NCI-H2227 treated with DMSO at 0.1 percent for 48 hours (cell line): ENCODE data around the gene KCNJ12.
"Not testable (repeated sequence)": the region's sequence is repeated elsewhere in the genome, so short reads cannot be mapped to it uniquely, and the experiment has no call there.

Source experiments
- DNase-seq: peaks from one replicate; lab custom pipeline; 2025; lab: John Stamatoyannopoulos, UW

Gene KCNJ12

DNA sequence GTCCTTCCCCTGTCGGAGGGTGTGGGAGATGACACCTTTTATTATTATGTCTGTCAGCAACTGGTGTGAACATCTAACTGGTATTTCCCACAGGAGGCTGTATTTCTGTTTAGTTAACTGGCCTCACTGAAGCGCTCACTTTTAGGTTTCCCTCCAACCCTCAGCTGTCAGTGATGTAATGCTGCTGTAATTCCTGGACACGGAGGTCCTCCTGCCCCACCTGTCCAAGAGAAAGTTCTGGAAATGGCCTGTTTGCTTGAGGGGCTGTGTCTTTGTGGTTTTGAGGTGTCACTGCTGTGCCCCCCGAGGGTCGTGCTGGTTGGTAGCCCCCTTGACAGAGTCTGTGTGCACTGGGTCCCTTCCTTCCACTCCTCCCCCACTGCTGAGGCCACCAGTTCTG is 11.5 kb downstream of the KCNJ12 start:
- no peak for DNase-seq

DNA sequence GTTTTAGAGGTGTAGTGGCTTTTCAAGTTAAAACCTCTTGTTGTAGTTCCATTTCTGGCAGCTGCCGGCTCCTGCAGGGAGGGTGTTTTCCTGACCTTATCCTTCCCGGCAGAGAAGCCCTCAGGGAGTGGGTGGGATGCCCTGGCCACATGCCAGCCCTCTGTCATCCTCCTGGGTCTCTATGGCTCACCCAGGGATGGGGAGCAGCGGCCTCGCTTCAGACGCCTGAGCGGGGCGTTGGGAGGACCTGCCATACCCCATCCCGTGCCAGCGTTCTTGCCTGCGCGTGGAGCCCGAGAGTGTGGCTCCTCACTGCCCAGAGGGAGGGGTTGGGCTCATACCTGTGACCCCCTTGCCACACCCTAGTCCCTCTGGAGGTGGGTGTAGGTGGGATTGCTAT is 11.9 kb downstream of the KCNJ12 start:
- no peak for DNase-seq

DNA sequence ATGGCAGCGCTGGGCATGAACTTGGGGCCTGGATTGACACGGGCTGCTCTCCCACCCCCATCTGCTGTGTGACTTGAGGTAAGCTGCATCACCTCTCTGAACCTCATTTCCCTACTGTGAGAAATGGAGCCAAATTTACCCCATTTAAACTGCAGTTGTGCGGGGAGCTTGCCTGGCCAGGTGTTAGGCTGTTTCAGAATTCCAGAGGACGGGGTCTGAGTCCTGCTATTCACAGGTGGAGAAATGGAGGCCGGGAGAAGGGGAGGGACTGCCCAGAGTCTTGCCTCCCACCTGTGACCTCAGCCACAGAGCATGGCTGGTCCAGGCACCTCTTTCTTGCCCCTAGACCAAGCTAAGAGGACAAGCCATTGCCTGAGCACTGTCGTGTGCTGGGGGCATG is 12.8 kb downstream of the KCNJ12 start:
- no peak for DNase-seq

DNA sequence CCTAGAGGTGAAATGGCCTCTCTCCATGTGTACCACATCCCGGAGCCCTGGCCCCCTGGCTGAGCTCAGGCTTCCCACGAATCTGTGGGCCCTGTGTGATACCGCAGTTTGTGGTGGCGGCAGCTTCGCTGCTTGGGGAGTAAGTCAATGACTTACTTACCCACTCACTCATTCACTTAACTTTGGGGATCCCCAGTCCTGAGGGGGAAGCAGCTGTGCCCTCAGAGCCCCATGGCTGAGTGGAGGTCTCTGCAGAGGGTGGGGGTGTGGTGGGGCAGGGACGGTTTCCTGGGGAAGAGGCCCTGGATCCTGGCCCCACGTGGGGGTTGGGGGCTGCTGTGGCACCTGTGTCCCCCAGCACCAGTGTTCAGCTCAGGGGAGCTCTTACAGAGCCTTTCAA is 13.2 kb downstream of the KCNJ12 start:
- no peak for DNase-seq

DNA sequence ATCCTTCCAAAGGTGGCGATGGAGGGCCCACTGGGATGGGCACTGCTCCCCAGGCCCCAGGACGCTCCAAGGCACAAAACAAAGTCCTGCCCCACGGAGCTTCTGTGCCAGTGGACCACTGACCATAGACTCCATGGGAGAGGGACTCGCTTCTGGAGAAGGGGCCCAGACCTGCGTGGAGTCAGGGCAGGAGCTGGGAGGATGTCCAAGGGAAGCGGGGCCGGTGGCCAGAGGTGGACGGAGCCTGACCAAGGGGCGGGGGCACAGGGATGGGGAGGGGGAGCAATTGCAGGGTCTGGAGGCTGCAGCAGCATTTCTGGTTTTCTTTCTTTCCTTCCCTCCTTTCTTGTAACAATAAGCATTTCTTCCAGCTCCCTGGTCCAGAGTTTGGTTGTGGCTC is 14.1 kb downstream of the KCNJ12 start:
- no peak for DNase-seq

DNA sequence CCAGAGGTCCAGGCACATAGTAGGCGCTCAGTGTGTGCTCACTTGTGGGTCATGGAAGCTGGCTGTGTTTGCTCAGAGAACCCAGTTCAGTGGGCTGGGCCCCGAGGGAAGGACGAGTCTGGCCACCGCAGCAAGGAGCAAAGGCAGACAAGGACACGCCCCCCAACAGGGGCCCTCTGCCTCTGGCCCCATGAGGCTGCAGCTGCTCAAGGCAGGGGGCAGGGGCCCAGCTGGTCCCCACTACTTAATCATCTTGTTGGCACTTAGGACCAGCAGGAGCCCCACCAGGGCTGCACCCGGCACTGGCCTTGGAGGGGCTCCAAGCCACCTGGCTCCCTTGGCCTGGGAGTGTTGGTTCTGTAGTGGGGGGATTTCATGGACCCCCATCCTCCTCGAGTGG is 16.1 kb downstream of the KCNJ12 start:
- DNase-seq, result no peak

DNA sequence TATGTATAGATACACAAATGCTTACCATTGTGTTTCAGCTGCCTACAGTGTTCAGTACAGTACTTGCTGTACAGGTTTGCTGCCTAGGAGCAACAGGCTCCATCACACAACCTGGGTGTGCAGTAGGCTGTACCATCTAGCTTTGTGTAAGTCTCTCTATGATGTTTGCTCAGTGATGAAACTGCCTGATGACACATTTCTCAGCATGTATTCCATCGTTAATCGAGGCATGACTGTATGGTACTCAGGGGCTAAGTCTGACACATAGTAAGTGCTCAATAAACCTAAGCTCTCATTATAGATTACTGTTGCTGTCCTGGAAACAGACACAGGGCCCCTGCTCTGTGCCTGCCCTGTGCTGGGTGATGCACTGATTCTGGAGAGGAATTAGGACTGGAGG is 18.1 kb downstream of the KCNJ12 start:
- DNase-seq, result no peak

DNA sequence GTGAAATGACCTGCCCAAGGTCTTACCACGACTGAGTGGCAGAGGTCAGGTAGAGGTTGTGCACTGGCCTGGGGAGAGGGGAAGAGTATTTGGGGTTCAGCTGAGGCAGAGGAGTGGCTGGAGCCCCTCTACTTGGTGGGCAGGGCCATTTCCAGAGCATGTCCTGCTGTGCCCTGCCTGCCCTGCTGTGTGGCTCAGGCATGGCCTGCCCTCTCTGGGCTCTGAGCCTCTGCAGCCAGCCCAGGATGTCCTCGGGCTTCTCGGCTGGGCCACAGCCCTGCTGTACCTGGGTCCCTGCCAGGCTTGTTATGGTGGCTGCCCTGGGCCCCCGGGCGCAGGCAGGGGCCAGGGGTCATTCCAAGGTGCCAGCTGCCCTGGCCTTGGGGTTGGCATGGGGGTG is 19.6 kb downstream of the KCNJ12 start:
- no peak for DNase-seq

DNA sequence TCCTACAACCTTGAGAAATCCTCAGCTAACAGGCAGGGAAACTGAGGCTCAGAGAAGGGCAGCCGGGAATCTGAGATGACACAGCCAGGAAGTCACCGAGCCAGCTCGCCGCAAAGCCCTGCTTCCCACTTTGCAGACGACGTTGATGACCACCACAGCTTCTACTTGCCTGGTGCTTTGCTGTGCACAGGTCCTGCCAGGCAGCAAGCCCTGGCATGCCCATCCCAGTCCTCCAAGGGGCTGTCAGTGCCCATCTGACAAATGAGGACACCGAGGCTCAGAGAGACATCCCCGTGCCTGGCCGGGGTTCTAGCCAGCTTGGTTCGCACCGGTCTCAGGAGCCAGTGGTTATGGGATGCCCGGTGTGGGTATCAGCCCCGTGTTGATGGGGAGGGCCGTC is 20.1 kb downstream of the KCNJ12 start:
- no peak for DNase-seq

DNA sequence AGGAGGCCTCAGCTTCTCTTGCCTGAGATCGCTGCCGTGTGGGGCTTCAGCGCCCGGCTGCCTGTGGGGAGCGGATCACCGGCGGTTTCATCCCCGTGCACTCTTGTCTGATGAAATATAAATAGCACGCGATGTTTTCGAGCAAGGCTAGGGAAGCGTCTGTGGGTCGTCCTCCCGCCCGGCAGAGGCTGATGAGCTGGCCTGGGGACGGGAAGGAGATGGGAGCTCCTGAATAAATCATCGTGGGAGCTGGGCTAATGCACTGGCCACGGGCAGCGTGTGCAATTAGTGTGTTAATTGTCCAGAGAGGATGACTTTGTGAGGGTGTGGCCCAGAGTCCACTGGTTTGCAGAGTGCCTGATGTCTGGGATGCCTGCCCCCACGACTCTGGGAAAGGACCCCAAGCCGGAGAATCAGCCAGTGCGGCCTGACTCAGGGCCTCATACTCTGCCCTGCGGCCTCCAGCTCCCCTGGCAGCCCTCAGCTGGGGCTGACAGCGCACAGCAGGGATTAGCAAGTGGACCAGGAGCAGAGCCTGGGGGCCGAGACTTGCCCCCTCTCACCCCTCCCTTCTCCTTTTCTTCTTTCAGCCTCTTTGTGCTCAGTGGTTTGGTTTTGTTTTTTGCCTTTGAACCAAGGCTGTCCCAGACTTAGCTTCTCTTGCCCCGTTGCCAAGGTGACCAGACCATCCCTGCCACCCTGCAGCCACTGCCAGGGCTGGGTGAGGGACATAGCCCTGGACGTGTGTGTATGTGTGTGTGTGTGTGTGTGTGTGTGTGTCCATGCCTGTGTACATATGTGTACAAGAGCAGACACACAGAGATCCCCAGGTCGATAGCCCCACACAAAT is 21.4 kb downstream of the KCNJ12 start:
- peak; percentile 6 for DNase-seq

DNA sequence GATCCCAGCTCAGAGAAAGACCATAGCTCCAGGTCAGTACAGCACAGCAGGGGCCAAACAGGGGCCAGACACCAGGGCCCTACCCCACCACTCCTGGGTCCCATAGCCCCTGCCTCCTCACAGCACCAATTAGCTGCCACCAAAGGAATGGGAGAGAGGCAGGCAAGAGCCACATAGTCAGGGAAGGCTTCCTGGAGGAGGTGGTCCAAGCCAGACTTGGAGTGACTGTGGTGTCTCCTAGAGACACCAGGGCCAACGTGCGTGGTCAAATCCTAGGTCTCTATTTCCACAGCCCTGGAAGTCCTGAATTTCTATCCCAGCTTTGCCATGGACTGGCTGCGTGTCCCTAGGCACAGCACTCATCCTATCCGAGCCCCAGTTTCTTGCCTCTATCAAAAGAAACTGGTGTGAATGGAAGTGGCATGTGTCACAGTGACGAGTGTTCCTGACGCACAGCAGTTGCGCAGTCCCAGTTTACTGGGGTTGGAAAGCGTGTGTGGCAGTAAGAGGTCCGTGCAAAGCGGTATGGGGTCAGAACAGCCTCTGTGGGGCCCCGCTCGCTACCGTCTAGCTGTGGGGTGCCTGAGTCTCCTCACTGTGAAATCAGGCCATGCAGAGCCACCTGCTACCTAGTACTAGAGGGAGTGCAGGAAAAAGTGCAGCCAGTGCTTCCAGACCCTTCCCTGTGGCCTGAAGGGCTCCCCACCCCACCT is 23.5 kb downstream of the KCNJ12 start:
- DNase-seq, result no peak

DNA sequence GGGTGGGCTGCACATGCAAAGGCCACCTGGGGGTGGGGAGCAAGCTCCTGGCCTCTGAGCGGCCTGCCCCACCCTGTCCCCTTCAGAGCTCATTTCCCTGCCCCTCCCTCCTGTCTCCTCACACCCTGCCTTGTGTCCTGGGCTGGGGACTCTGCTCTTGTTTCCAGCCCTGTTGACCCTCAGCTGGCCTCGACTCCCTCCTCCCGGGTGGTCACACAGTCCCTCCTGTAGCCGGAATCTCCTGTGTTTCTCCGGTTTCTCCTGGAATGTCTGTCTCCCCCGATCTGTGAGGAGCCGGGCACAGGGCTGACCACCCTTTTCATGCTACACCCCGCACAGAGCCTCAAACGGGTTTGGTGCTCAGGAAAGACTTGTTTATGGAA is 24.0 kb downstream of the KCNJ12 start:
- DNase-seq, result not testable (repeated sequence)

DNA sequence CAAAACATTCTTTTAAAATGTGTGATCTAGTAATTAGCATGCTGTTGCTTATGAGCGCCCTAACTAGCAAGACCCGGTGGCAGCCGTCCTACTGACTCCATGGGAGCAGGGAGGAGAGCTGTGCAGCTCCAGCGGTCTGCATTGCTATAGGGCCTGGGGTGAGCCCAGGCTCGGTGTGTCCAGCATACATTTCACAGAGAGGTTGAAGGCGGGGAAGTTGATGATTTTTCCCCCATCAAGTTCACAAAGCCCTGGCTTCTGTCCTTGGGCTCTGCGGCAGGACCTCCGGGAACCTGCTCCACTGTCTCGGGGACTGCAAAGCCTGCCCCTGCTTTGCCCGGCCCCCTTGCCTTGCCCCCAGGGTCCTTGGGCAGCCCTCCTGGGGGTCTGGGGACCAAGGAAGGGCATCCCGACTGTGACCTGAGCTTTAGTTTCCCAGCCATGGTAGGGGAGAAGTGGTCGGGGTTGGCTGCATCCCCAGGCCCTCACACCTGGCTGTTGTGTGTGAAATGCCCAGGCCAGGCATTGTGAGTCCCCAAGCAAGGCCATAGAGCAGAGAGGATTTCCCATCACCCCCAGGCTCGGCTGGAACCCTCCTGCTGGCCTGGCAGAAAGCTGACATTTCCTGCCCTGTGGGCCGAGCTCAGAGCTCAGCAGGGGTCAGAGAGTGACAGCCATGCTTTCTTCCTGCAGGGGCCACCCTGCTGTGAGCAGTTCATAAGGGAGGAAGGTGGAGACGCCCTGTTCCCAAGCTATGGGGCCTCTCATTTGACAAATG is 24.8 kb downstream of the KCNJ12 start:
- no peak for DNase-seq

DNA sequence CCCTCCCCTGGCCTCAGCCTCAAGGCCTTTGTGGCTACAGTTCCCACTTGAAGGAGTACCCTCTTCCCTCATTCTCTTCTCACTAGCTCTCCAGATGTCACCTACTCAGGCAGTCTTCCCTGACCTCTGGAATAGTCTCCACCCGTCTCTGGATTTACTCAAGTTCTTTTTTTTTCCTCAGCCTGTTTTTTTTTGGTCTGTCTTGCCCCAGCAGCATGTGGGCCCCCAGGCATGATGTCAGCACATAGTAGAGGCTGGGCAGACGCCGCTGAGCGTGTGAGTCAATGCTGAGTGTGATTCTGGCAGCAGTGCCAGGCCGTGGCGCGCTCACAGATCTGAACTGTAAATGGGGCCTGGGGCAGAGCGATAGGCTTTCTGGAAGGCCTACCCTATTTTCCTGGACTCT is 26.0 kb downstream of the KCNJ12 start:
- DNase-seq, result not testable (repeated sequence)

DNA sequence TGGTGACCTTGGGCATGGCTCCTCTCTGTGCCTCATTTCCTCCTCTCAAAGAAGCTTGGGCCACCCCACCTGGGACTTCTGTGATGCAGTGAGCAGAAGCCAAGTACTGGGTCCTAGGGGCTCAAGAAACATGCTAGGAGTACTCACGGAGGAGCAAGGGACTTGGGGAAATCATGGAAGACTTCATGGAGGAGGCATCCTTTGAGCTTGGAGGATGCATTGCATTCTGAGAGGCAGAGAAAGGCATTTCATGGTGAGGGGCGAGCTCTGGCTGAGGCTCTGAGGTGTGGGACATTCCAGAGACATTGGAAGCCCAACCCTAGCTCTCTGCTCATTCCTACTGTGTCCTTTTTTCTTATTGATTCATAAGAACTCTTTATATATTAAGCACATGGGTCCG is 26.8 kb downstream of the KCNJ12 start:
- DNase-seq, result not testable (repeated sequence)

DNA sequence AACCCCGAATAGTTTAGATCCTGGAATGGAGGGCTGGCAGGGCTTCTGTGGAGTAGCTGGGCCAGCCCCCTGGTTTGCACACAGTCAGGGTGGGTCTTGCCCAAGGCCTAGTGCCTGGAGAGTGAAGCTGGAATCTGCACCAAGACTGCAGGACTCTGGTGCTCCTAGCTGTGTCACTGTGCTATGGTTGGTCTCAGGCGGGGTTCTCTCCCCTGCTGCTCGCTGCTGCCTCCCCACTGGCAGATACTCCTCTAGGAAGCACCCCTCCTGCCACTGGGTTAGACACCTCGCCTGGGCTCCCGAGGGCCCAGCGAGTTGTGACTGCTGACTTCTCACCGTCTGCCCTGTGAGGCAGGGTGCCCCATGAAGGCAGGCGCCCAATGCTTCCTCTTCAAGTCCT is 27.9 kb downstream of the KCNJ12 start:
- not testable (repeated sequence) for DNase-seq

DNA sequence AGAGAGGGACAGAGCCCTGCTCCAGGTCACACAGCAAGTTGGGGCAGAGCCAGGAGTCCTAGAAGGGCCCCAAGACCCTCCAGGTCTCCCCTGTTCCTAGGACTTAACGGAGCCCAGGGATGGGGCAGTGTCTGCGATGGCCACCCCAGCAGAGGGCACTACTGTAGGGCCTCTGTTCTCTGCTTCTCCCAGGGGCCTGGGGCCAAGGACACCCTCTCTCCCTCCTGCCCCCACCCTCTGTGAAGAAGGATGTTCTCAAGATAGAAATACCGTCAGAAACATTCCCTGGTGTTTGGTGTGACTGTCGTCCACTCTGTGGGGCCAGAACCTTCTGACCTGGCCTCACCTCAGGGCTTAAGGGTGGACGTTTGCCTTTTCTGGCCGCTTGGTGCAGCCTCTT is 28.4 kb downstream of the KCNJ12 start:
- DNase-seq, result not testable (repeated sequence)

DNA sequence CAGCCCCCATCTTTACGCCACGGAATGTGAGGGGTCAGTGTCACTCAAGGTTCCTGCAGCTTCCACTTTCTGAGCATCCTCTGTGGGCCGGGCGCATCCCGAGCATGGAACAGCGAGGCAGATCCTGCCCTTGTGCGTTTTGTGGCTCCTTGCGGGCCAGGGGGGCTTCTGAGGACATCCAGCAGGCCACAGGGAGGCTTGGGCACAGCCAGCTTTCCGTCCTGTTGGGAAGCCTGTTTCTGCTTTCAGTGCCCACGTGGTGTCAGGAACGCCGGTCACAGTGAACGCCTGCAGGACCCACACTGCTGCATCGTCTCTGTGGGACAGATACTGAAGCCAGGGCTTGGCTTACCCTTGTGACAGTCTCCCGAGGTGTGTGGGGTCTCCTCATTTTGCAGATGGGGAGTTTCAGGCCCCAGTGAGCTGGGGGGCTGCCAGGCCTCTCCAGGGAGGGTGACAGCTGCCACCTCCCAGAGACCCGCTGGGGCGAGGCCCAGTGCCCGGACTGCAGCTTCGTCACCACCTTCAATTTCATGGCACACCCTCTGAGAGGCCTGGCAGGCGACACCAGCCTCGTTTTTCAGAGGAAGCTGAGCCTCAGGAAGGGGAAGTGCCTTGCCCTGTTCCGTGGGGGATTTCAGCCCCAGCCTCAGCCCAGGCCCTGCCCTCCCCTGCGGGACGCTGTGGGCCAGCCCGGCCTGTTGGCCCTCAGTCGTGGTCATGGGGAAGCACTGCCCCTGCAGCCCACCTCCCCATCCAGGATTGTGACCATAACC is 29.0 kb downstream of the KCNJ12 start:
- not testable (repeated sequence) for DNase-seq

DNA sequence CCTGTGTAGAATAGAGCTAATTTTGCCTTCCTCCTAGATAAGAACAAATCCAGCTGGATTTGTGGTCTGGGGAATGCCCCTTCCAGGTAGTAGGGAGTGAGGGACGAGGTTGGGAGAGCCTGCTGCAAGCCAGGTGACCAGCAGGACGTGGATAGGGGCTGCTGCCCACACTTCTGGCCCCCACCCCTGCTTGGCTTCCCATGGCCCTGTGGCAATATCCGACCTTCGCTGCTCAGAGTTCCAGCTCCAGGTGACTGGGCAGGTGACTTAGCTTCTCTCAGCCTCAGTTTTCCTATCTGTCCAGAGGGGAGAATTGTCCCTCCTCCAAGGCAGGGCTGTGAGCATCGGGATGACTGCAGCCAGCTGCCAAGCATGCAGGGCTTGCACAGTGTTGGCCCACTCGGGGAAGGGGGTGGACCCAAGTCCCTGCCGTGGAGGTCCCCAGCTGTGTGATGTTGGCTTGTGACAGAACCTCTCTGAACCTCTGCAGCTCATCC is 29.8 kb downstream of the KCNJ12 start:
- DNase-seq, result not testable (repeated sequence)

DNA sequence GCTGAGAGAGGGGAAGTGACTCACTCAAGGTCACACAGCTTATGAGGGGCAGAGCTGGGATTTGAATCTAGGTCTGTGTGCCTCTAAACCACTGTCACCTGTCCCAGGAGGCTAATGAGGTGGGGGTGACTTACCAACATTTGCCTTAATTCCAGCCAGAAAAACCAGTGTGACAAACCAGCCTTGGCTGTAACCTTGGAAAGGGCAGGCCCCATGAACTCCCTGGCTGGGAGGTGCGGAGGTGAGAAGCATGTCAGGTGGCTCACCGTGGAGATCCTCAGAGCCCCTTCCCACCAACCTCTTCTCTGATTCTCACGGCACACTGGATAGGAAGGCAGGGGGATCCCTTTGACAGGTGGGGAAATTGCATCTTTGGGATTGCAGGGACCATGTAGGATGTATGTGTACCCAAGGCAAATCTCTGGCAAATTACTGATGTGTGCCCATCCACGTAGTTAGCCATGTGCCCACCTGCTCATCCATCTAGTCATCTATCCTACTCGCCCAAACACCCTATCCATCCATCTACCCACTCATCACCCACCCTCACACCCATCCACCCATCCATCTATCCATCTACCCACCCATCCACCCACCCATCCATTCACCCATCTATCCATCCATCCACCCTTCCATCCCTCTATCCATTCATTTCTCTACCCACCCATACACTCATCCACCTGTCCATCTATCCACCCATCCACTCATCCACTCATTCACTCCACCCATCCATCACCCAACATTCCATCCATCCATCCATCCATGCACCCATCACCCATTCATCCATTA is 30.7 kb downstream of the KCNJ12 start:
- not testable (repeated sequence) for DNase-seq

DNA sequence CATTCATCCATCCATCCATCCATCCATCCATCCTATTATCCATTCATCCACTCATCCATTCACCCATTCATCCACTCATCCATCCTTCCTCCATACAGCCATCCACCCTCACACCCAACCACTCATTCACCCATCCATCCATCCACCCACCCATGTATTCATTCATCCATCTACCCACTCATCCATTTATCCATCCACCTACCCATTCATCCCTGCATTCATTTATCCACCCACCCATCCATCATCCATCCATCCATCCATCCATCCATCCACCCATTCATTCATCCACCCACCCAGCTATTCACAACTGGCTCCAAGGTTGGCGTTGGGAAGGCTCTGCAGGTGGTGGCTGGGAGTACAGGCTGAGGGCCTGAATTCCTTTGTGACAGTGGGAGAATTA is 31.6 kb downstream of the KCNJ12 start:
- not testable (repeated sequence) for DNase-seq
